Right forelimb (tissue), 1 donor: ENCODE data around the gene ASPSCR1.
"Not testable (repeated sequence)": the region's sequence is repeated elsewhere in the genome, so short reads cannot be mapped to it uniquely, and the experiment has no call there.

ENCODE experiments used
- DNase-seq: peaks from one replicate; pipeline ENCODE4 v3.0.0-alpha.2; 2018

Gene ASPSCR1

DNA sequence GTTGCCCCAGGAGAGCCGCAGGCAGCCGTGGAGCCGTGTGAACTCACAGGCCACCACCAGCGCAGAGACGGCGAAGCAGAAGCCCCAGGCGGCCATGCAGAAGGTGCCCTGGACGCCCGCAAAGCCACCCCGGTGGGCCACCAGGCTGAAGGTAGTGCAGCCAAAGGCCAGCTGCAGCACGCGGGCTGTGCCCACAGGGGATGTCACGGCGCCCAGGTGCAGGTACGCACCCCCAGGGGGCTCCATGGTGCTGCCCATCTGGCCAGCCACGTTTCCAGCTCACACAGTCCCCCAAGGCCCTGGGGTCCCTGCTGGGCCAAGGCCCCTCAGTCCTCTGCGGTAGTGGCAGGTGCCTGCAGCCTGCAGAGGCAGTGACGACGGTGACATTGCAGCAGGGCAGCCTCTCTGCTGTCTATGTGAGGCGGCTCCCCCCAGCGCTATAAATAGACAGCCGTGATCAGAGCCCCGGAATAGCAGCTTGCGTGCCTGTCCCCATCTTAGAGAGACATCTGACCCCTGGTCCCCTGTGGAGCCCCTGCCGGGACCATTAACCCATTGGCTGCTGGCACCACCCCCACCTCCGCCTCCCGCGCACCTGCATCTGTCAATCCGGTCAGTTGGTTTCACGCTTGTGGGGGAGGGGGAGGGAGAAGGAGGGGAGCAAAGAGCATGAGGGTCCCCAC is 35.8 kb upstream of the ASPSCR1 start:
- DNase-seq: no peak

- DNase-seq: no peak
Measured at GRCh38 chr17:81942167-81942553, 35.3 kb upstream of the ASPSCR1 start.

GRCh38 chr17:81944858-81945257 is 32.6 kb upstream of the ASPSCR1 start:
- no peak for DNase-seq

DNA sequence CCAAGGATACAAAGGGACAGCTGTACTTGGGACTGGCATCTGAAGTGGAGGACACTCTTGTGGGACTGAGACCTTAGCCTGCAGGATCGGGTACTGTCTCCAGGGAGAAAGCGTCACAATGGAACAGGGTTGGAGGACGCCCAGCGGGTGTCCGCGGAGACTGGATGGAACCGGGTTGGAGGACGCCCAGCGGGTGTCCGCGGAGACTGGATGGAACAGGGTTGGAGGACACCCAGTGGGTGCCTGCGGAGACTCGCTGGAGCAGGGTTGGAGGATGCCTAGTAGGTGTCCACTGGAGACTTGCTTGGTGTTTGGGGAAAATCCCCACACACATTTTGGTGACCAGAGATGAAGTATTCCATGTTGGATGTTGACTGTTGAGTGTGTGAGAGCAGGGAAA is 30.2 kb upstream of the ASPSCR1 start, which contains the start of gene MYADML2:
TSS of gene MYADML2 (minus strand) at position 45 of the 400 bp plus-strand sequence. CDS start 5,492 bp downstream, outside the sequence.
- DNase-seq: no peak

- DNase-seq: no peak
Measured at GRCh38 chr17:81948635-81949378, 28.6 kb upstream of the ASPSCR1 start.

DNA sequence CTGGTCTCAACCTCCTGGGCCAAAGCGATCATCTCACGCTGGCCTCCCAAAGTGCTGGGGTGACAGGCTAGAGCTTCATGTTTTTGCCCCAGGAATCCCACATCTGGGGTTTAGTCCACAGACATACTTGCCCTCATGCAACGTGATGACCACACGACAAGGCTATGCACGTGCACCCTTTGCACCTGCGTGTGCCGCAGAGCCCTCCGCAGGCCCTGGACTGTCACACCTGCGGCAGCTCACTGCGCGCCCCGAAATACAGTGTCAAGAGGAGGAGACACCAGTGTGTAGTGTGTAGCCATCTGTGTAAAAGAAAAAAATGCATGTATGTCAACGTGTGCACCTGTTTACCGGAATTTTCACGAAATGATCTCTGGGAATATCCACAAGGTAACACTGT is 26.9 kb upstream of the ASPSCR1 start:
- no peak for DNase-seq

DNA sequence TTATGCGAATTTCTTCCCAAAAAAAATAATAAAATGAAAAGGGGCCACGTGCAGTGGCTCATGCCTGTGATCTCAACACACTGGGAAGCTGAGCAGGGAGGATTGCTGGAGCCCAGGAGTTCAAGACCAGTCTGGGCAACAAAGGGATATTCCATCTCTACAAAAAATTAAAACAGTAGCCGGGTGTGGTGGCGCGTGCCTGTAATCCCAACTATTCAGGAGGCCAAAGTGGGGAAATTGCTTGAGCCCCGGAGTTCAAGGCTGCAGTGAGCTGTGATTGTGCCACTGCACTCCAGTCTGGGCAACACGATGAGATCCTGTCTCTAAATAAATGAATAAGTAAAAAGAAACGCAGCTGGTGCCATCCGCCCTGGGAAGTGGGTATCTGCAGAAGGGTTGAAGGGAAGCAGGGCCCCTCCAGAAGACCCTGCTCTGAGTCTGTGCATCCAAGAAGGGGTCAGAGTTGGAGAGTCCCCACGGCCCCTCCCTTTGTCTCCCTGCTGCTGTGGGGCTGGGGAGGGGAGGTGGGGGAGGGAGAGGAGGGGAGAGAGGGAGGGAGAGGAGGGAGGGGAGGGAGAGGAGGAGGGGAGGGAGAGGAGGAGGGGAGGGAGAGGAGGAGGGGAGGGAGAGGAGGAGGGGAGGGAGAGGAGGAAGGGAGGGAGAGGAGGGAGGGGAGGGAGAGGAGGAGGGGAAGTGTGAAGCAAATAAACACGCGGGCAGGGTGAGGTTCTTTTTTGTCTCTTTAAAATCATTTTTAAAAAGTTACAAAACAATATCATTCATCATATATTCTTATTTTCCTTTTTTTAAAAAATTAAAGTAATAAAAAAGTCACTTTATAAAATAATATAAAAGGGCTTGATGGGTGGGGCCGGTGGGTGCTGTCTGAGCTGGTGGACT is 25.4 kb upstream of the ASPSCR1 start:
- DNase-seq: no peak

DNA sequence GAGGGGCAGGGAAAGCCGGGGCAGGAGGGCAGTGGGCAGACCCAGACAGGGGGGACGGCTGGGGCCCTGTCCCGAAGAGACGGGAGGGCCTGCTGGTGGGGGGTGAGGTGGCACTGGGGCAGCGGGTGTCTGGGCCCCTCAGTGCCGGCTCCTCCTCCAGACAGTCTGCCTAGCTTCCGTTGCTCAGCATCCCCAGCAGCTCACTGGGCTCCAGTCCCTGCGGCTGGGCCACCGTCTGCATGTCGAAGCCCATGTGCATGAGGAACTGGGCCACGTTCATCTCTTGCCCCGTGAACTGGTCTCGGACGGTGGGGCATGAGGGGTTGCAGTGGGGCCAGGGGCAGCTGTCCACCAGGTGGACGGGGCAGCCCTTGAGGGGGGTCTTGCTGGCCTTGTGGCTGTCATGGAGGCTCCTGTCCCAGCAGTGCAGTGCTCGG is 24.6 kb upstream of the ASPSCR1 start:
- no peak for DNase-seq

GRCh38 chr17:81953443-81953842 is 24.0 kb upstream of the ASPSCR1 start:
- not testable (repeated sequence) for DNase-seq

- DNase-seq: no peak
Measured at GRCh38 chr17:81954131-81955057, 23.0 kb upstream of the ASPSCR1 start.

- DNase-seq: no peak
Measured at GRCh38 chr17:81955058-81955681, 22.3 kb upstream of the ASPSCR1 start.

DNA sequence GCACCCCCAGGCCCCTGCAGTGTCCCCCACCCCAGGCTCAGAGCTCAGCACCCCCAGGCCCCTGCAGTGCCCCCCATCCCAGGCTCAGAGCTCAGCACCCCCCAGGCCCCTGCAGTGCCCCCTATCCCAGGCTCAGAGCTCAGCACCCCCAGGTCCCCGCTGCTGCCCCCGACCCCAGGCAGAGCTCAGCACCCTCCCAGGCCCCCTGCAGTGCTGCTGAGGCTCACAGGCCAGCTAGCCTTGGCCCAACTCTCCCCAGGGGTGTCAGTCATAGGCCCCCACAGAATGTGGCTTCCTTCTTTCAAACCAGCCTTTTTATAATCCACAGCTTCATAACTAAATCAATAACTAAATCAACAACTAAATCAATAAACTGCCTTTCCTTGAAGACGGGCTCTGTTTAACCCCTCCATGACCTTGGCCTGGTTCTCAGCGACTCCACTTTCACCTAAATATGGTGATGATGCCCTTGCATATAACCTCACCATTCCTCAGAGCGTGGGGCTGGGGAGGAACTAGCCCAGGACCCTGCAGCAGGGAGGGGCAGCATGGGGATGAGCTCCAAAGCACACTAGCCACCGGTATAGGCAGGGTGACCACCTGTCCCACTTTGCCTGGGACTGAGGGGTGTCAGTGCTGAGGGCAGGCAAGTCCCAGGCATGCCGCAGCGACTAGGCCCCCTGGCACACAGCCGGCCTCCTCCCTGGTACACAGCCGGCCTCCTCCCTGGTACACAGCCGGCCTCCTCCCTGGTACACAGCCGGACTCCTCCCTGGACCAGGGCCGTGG is 21.5 kb upstream of the ASPSCR1 start:
- DNase-seq: no peak

GRCh38 chr17:81956607-81957589 is 20.5 kb upstream of the ASPSCR1 start:
- DNase-seq: no peak

DNA sequence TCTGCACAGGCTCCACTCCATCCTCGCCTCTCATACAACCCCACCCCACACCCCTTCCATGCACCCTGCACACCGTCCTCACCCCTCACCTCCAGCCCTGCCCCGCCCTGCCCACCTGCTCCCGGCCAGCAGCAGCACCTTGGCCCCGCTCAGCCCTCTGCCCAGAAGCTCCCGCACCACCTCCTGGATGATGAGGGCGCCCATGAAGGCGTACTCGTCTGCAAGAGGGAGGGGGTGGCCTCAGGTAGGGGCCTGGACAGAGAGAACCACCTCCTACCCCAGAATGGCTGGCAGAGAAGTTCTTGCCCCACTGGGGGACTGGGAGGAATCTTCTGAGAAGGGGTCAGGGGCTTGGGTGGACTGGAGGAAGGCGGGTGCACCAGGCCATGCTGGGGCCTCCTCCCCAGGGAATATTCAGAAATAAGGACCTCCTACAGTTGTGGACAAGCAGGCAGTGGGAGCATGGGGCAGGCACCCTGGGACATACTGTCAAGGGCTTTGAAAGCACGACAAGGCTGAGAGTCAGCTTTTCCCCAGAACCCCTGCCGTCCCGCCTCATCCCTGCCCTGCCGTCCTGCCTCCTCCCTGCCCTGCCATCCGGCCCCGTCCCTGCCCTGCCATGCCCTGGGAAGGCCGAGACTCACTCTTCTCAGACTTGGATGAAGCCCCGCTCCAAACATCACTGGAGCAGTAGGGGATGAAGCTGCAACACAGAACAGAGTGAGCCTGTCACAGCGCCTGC is 19.6 kb upstream of the ASPSCR1 start:
- DNase-seq: no peak

DNA sequence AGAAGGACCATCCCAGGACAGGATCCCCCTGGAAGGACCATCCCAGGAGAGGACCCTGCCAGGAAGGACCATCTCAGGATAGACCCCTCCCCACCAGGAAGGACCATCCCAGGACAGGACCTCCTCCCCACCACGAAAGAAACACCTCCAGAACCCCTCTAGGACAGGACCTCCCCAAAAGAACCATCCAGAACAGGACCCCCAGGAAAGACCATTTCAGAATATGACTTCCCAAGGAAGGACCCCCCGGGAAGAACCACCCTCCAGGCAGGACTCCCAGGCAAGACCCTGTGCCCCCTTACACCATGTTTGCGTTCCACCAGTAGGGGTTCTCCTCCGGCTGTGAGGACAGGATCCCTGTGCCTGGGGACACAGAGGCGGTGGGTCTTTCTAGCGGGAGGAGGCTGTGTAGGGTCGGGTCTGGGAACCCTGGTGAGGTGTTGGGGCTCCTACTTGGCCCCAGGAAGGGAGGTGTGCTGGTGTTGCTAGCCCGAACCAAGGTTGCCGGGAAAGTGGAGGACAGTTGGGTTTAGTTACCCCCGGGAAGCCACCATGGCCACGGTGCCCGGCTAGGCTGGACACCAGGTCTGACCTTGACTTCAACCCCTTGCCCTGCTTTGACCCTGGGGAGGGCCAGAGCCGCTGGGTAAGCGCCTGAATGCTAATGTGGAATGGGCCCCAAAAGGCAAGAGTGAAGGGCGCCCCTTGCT is 18.6 kb upstream of the ASPSCR1 start:
- DNase-seq: no peak

GRCh38 chr17:81959362-81960129 is 17.9 kb upstream of the ASPSCR1 start:
- peak; percentile 80 for DNase-seq
